ENCODE measurements around the gene THOC6. TPM values are rescaled to one million over a fixed set of nuclear protein-coding genes. Genes with fewer than 3 reads are reported as not detected.
A peak's percentile ranks its signal among the peaks of the same experiment; 100 is the strongest.

THOC6 gene
- total RNA-seq, 1 experiment from 2014 or later = 76.5 TPM

GRCh38 chr16:3000540-3000939 lies 23.3 kb upstream of the THOC6 start (continued):
- TF ChIP-seq ARID4B (CRISPR knock-in tag; IDR thresholded peaks at IDR 0.05; ENCODE audit: borderline replicate concordance) (no peak), RORB (CRISPR knock-in tag; IDR thresholded peaks at IDR 0.05) (no peak)

- H3K27me3 Mint-ChIP-seq (ENCODE audit: low read depth) = no peaks in the 10 kb centered on the region
- H3K27ac Mint-ChIP-seq = peak overlapping the region; percentile 77; the same call in 1 of the 2 replicates
- TF ChIP-seq E2F5 (CRISPR knock-in tag; IDR thresholded peaks at IDR 0.05) = no peak
- TF ChIP-seq ZSCAN18 (CRISPR knock-in tag; IDR thresholded peaks at IDR 0.05) = no peak
- no peak for TF ChIP-seq CREB1 (CRISPR knock-in tag; IDR thresholded peaks at IDR 0.05)
- no peak for TF ChIP-seq OVOL2 (CRISPR knock-in tag; IDR thresholded peaks at IDR 0.05; ENCODE audit: borderline replicate concordance)
- TF ChIP-seq ZNF532 (CRISPR knock-in tag; IDR thresholded peaks at IDR 0.05; ENCODE audit: borderline replicate concordance) = no peak
- TF ChIP-seq ETV6 (CRISPR knock-in tag; IDR thresholded peaks at IDR 0.05) = no peak
- TF ChIP-seq TCF7 (CRISPR knock-in tag; IDR thresholded peaks at IDR 0.05; ENCODE audit: low read depth) = no peak
- TF ChIP-seq ESRRA (CRISPR knock-in tag; IDR thresholded peaks at IDR 0.05; ENCODE audit: borderline replicate concordance) = no peak
- TF ChIP-seq JAZF1 (CRISPR knock-in tag; IDR thresholded peaks at IDR 0.05) = no peak
- TF ChIP-seq PRRX2 (CRISPR knock-in tag; IDR thresholded peaks at IDR 0.05) = no peak
- ATAC-seq (peak; percentile 11), DNase-seq (ENCODE audit: low spot score) (peak; percentile 50)
- ChIA-PET POLR2A (interaction anchor here (1.0 to 13.9 kb wide), 3 partner anchors 20 to 31 kb away, joined by 3 to 502 read pairs (median 3); partner anchors contain the start of genes CLDN6, HCFC1R1, THOC6 and TNFRSF12A), CTCF (interaction anchor here (0.6 to 13.4 kb wide), 20 partner anchors 9 to 163 kb away, joined by 3 to 355 read pairs (median 6); partner anchors contain the start of genes CLDN6, CLDN9, HCFC1R1 and KREMEN2)
- no peaks in the 10 kb centered on the region for H3K36me3 Mint-ChIP-seq
- peaks cover 14% of the 10 kb centered on the region for H3K4me1 Mint-ChIP-seq
- no peaks in the 10 kb centered on the region for H3K9me3 Mint-ChIP-seq
- H3K4me3 Mint-ChIP-seq = no peak overlapping the region
These were observed 22.5 kb upstream of the THOC6 start for GRCh38 chr16:3001316-3001715.

All from WTC11 (cell line).